Neural cell (in vitro differentiated cells): ENCODE results near the gene TENM3.

Experiments
- CTCF ChIP-seq: fragments of 450-650 bp; IDR thresholded peaks from 2 replicates; pipeline ENCODE4 v1.5.1; 2014; ENCODE audit warnings: antibody characterized with exemption, mild to moderate bottlenecking, moderate library complexity; ENCODE audit not compliant: poor library complexity, severe bottlenecking
- EP300 ChIP-seq: fragments of 450-650 bp; conservative IDR thresholded peaks from 2 replicates; pipeline ENCODE4 v1.6.1; 2014; ENCODE audit warnings: antibody characterized with exemption, mild to moderate bottlenecking, moderate library complexity; ENCODE audit not compliant: poor library complexity, severe bottlenecking
- EZH2 ChIP-seq: fragments of 200-600, 300-800 bp; shearing (Covaris generic), sonication (generic); IDR thresholded peaks from 2 replicates; pipeline ENCODE4 v1.6.1; 2014; ENCODE audit warnings: antibody characterized with exemption, low read length, borderline replicate concordance, mild to moderate bottlenecking; ENCODE audit not compliant: insufficient read depth, poor library complexity, severe bottlenecking
- POLR2AphosphoS5 ChIP-seq: IDR thresholded peaks from 2 replicates; pipeline ENCODE4 v1.6.1; 2012
- REST ChIP-seq: IDR thresholded peaks from 2 replicates; pipeline ENCODE4 v1.6.1; 2012; ENCODE audit warnings: borderline replicate concordance
- SMC3 ChIP-seq: fragments of 450-650 bp; conservative IDR thresholded peaks from 2 replicates; pipeline ENCODE4 v1.6.1; 2014; ENCODE audit warnings: antibody characterized with exemption, mild to moderate bottlenecking, moderate library complexity; ENCODE audit not compliant: poor library complexity
- TAF1 ChIP-seq: IDR thresholded peaks from 2 replicates; pipeline ENCODE4 v1.6.1; 2012; ENCODE audit warnings: low read depth

- TF ChIP-seq TAF1: no peak
- TF ChIP-seq CTCF: no peak
- TF ChIP-seq SMC3: no peak
- TF ChIP-seq EP300: no peak
- no peak for TF ChIP-seq POLR2AphosphoS5
- no peak for TF ChIP-seq EZH2
- no peak for TF ChIP-seq REST
These were observed 384.8 kb downstream of the TENM3 start for GRCh38 chr4:182627996-182628395.
